ENCODE data around the gene PROZ.

PROZ gene

GRCh38 chr13:113190181-113190580, 31.7 kb downstream of the PROZ start:
- peaks cover 4% of the 10 kb centered on the region; the same call in 1 of the 2 replicates for H4K20me1 ChIP-seq (ENCODE audit: low read depth, low read length)

GRCh38 chr13:113192279-113192678, 33.8 kb downstream of the PROZ start:
- H3K9me3 ChIP-seq (ENCODE audit: insufficient read depth, low read length) = no peaks in the 10 kb centered on the region
- no peaks in the 10 kb centered on the region for H3F3A ChIP-seq (ENCODE audit: insufficient read depth)
- no peaks in the 10 kb centered on the region for H4K20me1 ChIP-seq (ENCODE audit: low read depth, low read length)
- no peaks in the 10 kb centered on the region for H3K79me2 ChIP-seq (ENCODE audit: insufficient read depth, low read length)
- TF ChIP-seq, protein P1, sequence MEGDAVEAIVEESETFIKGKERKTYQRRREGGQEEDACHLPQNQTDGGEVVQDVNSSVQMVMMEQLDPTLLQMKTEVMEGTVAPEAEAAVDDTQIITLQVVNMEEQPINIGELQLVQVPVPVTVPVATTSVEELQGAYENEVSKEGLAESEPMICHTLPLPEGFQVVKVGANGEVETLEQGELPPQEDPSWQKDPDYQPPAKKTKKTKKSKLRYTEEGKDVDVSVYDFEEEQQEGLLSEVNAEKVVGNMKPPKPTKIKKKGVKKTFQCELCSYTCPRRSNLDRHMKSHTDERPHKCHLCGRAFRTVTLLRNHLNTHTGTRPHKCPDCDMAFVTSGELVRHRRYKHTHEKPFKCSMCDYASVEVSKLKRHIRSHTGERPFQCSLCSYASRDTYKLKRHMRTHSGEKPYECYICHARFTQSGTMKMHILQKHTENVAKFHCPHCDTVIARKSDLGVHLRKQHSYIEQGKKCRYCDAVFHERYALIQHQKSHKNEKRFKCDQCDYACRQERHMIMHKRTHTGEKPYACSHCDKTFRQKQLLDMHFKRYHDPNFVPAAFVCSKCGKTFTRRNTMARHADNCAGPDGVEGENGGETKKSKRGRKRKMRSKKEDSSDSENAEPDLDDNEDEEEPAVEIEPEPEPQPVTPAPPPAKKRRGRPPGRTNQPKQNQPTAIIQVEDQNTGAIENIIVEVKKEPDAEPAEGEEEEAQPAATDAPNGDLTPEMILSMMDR (IDR thresholded peaks at IDR 0.05; ENCODE audit: insufficient read depth, low read length, poor library complexity, severe bottlenecking) = no peak
- no peak for TF ChIP-seq EZH2phosphoT487 (conservative IDR thresholded peaks at IDR 0.05; ENCODE audit: low read length)
- no peak overlapping the region for H3K9ac ChIP-seq (ENCODE audit: low read length)
- H3K36me3 ChIP-seq (ENCODE audit: low read length) = peaks cover 21% of the 10 kb centered on the region; the same call in 1 of the 2 replicates
- no peak overlapping the region for H2AFZ ChIP-seq (ENCODE audit: low read depth, low read length, severe bottlenecking)
- no peak overlapping the region for H3K4me2 ChIP-seq (ENCODE audit: low read depth, low read length, poor library complexity, severe bottlenecking)
- no peaks in the 10 kb centered on the region for H3K9me2 ChIP-seq (replicated peaks; ENCODE audit: insufficient read depth, low read length)
- H3K27me3 ChIP-seq (ENCODE audit: low read length) = no peaks in the 10 kb centered on the region
- no peak overlapping the region for H3K27ac ChIP-seq (ENCODE audit: low read depth, low read length)
- H3K4me3 ChIP-seq (ENCODE audit: insufficient read depth, low read length, poor library complexity, severe bottlenecking) = no peak overlapping the region

More at GRCh38 chr13:113190181-113190580, 31.7 kb downstream of the PROZ start:
- Histone ChIP-seq H3K27me3 (ENCODE audit: low read length) (no peaks in the 10 kb centered on the region), H3K9me3 (ENCODE audit: insufficient read depth, low read length) (no peaks in the 10 kb centered on the region), H3K79me2 (ENCODE audit: insufficient read depth, low read length) (no peaks in the 10 kb centered on the region; the same call in 1 of the 2 replicates), H3K9ac (ENCODE audit: low read length) (no peak overlapping the region), H3K27ac (ENCODE audit: low read depth, low read length) (no peak overlapping the region), H3K9me2 (replicated peaks; ENCODE audit: insufficient read depth, low read length) (no peaks in the 10 kb centered on the region), H2AFZ (ENCODE audit: low read depth, low read length, severe bottlenecking) (no peak overlapping the region), H3K4me3 (ENCODE audit: insufficient read depth, low read length, poor library complexity, severe bottlenecking) (no peak overlapping the region), H3K4me2 (ENCODE audit: low read depth, low read length, poor library complexity, severe bottlenecking) (no peak overlapping the region), H3F3A (ENCODE audit: insufficient read depth) (no peaks in the 10 kb centered on the region), H3K36me3 (ENCODE audit: low read length) (peaks cover 16% of the 10 kb centered on the region; the same call in 1 of the 2 replicates)
- TF ChIP-seq, protein P1 (IDR thresholded peaks at IDR 0.05; ENCODE audit: insufficient read depth, low read length, poor library complexity, severe bottlenecking) = no peak
- TF ChIP-seq EZH2phosphoT487 (conservative IDR thresholded peaks at IDR 0.05; ENCODE audit: low read length) = no peak

- Histone ChIP-seq H3K9me3 (ENCODE audit: insufficient read depth, low read length) (no peaks in the 10 kb centered on the region), H3K4me3 (ENCODE audit: insufficient read depth, low read length, poor library complexity, severe bottlenecking) (no peak overlapping the region), H3F3A (ENCODE audit: insufficient read depth) (0 out of 2 replicates have a peak, but pooled peaks cover 2% of the 10 kb centered on the region), H3K27me3 (ENCODE audit: low read length) (no peaks in the 10 kb centered on the region), H3K27ac (ENCODE audit: low read depth, low read length) (no peak overlapping the region), H3K9me2 (replicated peaks; ENCODE audit: insufficient read depth, low read length) (no peaks in the 10 kb centered on the region), H4K20me1 (ENCODE audit: low read depth, low read length) (no peaks in the 10 kb centered on the region), H3K36me3 (ENCODE audit: low read length) (peaks cover 21% of the 10 kb centered on the region), H3K79me2 (ENCODE audit: insufficient read depth, low read length) (no peaks in the 10 kb centered on the region), H3K9ac (ENCODE audit: low read length) (no peak overlapping the region), H2AFZ (ENCODE audit: low read depth, low read length, severe bottlenecking) (no peak overlapping the region), H3K4me2 (ENCODE audit: low read depth, low read length, poor library complexity, severe bottlenecking) (no peak overlapping the region)
- TF ChIP-seq, protein P1 (IDR thresholded peaks at IDR 0.05; ENCODE audit: insufficient read depth, low read length, poor library complexity, severe bottlenecking) = no peak
- no peak for TF ChIP-seq EZH2phosphoT487 (conservative IDR thresholded peaks at IDR 0.05; ENCODE audit: low read length)
Observed at GRCh38 chr13:113192902-113193301, 34.5 kb downstream of the PROZ start.
